ENCODE data around the gene PEX16. TPM values are rescaled to one million over a fixed set of nuclear protein-coding genes. Genes with fewer than 3 reads are reported as not detected.

Gene PEX16
- total and polyA plus RNA-seq, 9 of the 15 experiments (the other 6 are each of a cell fraction or from before 2014, with no cell fraction given), result 1.5 to 43.9 (median 14.6) TPM

DNA sequence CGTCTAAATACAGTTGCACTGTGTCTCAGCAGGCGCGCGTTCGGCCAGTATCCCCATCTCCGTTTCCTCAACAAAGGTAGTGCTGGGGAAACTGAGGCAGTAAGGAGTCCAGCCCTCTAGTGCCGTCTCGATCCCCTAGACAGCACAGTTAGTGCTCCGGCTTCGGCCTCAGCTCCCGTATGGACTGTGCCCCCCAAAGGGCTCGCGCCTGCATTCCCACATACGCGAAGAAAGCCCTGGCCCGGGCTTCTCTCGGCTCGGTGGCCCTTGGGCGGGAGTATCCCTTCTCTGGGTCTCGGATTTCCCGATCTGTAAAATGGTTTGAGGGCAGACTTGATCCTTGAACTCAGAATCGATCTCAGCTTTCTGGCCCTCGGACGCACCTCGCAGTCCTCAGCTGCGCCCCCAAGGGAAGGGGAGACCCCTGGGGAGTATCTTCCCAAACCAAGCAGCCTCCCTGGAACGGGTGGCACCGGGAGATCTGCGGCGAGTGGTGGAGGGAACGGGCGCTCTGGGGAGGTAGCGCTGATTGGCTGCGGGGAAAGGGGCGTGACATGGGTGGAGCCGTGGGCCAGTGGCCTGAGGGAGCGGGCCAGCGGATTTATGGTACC lies 759 bp upstream of the PEX16 start (continued):
- TF ChIP-seq, protein P1, sequence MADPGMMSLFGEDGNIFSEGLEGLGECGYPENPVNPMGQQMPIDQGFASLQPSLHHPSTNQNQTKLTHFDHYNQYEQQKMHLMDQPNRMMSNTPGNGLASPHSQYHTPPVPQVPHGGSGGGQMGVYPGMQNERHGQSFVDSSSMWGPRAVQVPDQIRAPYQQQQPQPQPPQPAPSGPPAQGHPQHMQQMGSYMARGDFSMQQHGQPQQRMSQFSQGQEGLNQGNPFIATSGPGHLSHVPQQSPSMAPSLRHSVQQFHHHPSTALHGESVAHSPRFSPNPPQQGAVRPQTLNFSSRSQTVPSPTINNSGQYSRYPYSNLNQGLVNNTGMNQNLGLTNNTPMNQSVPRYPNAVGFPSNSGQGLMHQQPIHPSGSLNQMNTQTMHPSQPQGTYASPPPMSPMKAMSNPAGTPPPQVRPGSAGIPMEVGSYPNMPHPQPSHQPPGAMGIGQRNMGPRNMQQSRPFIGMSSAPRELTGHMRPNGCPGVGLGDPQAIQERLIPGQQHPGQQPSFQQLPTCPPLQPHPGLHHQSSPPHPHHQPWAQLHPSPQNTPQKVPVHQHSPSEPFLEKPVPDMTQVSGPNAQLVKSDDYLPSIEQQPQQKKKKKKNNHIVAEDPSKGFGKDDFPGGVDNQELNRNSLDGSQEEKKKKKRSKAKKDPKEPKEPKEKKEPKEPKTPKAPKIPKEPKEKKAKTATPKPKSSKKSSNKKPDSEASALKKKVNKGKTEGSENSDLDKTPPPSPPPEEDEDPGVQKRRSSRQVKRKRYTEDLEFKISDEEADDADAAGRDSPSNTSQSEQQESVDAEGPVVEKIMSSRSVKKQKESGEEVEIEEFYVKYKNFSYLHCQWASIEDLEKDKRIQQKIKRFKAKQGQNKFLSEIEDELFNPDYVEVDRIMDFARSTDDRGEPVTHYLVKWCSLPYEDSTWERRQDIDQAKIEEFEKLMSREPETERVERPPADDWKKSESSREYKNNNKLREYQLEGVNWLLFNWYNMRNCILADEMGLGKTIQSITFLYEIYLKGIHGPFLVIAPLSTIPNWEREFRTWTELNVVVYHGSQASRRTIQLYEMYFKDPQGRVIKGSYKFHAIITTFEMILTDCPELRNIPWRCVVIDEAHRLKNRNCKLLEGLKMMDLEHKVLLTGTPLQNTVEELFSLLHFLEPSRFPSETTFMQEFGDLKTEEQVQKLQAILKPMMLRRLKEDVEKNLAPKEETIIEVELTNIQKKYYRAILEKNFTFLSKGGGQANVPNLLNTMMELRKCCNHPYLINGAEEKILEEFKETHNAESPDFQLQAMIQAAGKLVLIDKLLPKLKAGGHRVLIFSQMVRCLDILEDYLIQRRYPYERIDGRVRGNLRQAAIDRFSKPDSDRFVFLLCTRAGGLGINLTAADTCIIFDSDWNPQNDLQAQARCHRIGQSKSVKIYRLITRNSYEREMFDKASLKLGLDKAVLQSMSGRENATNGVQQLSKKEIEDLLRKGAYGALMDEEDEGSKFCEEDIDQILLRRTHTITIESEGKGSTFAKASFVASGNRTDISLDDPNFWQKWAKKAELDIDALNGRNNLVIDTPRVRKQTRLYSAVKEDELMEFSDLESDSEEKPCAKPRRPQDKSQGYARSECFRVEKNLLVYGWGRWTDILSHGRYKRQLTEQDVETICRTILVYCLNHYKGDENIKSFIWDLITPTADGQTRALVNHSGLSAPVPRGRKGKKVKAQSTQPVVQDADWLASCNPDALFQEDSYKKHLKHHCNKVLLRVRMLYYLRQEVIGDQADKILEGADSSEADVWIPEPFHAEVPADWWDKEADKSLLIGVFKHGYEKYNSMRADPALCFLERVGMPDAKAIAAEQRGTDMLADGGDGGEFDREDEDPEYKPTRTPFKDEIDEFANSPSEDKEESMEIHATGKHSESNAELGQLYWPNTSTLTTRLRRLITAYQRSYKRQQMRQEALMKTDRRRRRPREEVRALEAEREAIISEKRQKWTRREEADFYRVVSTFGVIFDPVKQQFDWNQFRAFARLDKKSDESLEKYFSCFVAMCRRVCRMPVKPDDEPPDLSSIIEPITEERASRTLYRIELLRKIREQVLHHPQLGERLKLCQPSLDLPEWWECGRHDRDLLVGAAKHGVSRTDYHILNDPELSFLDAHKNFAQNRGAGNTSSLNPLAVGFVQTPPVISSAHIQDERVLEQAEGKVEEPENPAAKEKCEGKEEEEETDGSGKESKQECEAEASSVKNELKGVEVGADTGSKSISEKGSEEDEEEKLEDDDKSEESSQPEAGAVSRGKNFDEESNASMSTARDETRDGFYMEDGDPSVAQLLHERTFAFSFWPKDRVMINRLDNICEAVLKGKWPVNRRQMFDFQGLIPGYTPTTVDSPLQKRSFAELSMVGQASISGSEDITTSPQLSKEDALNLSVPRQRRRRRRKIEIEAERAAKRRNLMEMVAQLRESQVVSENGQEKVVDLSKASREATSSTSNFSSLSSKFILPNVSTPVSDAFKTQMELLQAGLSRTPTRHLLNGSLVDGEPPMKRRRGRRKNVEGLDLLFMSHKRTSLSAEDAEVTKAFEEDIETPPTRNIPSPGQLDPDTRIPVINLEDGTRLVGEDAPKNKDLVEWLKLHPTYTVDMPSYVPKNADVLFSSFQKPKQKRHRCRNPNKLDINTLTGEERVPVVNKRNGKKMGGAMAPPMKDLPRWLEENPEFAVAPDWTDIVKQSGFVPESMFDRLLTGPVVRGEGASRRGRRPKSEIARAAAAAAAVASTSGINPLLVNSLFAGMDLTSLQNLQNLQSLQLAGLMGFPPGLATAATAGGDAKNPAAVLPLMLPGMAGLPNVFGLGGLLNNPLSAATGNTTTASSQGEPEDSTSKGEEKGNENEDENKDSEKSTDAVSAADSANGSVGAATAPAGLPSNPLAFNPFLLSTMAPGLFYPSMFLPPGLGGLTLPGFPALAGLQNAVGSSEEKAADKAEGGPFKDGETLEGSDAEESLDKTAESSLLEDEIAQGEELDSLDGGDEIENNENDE (IDR thresholded peaks at IDR 0.05; ENCODE audit: low read depth, low read length), result no peak
- TF ChIP-seq HEY1 (CRISPR knock-in tag; IDR thresholded peaks at IDR 0.05; ENCODE audit: borderline replicate concordance) (no peak), KAT2B (IDR thresholded peaks at IDR 0.05; ENCODE audit: low read depth, low read length) (no peak), ZNF316 (IDR thresholded peaks at IDR 0.05) (no peak), MYNN (IDR thresholded peaks at IDR 0.05) (no peak), MYNN (CRISPR knock-in tag; IDR thresholded peaks at IDR 0.05) (no peak), GATA2 (CRISPR knock-in tag; IDR thresholded peaks at IDR 0.05) (no peak), HMG20A (CRISPR knock-in tag; conservative IDR thresholded peaks at IDR 0.05) (no peak), ARID2 (IDR thresholded peaks at IDR 0.05) (no peak)
- TF ChIP-seq, protein P2, sequence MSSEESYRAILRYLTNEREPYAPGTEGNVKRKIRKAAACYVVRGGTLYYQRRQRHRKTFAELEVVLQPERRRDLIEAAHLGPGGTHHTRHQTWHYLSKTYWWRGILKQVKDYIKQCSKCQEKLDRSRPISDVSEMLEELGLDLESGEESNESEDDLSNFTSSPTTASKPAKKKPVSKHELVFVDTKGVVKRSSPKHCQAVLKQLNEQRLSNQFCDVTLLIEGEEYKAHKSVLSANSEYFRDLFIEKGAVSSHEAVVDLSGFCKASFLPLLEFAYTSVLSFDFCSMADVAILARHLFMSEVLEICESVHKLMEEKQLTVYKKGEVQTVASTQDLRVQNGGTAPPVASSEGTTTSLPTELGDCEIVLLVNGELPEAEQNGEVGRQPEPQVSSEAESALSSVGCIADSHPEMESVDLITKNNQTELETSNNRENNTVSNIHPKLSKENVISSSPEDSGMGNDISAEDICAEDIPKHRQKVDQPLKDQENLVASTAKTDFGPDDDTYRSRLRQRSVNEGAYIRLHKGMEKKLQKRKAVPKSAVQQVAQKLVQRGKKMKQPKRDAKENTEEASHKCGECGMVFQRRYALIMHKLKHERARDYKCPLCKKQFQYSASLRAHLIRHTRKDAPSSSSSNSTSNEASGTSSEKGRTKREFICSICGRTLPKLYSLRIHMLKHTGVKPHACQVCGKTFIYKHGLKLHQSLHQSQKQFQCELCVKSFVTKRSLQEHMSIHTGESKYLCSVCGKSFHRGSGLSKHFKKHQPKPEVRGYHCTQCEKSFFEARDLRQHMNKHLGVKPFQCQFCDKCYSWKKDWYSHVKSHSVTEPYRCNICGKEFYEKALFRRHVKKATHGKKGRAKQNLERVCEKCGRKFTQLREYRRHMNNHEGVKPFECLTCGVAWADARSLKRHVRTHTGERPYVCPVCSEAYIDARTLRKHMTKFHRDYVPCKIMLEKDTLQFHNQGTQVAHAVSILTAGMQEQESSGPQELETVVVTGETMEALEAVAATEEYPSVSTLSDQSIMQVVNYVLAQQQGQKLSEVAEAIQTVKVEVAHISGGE (CRISPR knock-in tag; IDR thresholded peaks at IDR 0.05), result no peak

All from K562 (cell line).